LNCAP (cell line): ENCODE results near the gene RGMA.

Experiments
- TF ChIP-seq, protein P1 (sequence below): fragments of 450-650 bp; IDR thresholded peaks from 2 replicates; pipeline ENCODE4 v1.5.1; 2017; ENCODE audit warnings: mild to moderate bottlenecking

The RGMA gene

DNA sequence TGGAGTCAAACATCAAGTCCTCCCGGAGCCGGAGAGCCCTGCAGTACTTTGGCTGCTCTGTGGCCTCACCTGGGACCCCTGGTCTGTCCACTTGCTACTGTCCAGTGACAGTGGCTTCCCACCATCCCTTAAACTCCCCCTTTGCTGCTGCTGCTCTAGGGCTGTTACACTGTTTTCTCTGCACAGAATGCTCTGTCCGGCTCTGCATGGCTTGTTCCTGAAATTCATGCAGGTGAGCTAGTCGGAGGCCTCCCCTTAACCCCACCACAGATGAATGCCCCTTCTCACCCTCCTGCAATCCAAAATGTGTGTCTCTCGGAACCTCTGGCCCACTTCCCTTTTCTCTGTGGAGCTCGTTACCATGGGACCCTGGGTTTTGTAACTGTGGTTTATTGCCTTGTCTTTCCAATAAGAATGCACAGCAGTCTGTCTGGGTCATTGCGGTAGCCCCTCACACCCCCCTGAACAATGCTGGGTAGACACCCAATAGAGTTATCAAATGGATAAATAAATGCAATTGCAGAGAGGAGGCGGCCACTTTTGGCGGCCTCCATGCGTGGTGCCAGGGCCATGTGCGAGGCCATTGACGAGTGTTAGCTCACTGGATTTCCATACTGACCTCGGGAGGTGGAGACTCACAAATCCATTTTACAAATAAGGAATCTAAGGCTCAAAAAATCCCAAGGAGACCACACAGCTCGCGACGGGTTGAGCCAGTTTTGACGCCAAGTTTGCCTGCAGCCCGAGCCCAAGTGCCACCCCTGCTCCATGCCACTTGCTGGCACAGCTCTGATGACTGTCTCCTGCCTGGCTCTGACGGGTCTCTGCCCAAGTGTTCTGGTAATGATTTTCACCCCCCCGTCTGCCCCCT, 48.5 kb downstream of the RGMA start:
- TF ChIP-seq, protein P1, sequence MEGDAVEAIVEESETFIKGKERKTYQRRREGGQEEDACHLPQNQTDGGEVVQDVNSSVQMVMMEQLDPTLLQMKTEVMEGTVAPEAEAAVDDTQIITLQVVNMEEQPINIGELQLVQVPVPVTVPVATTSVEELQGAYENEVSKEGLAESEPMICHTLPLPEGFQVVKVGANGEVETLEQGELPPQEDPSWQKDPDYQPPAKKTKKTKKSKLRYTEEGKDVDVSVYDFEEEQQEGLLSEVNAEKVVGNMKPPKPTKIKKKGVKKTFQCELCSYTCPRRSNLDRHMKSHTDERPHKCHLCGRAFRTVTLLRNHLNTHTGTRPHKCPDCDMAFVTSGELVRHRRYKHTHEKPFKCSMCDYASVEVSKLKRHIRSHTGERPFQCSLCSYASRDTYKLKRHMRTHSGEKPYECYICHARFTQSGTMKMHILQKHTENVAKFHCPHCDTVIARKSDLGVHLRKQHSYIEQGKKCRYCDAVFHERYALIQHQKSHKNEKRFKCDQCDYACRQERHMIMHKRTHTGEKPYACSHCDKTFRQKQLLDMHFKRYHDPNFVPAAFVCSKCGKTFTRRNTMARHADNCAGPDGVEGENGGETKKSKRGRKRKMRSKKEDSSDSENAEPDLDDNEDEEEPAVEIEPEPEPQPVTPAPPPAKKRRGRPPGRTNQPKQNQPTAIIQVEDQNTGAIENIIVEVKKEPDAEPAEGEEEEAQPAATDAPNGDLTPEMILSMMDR = no peak

DNA sequence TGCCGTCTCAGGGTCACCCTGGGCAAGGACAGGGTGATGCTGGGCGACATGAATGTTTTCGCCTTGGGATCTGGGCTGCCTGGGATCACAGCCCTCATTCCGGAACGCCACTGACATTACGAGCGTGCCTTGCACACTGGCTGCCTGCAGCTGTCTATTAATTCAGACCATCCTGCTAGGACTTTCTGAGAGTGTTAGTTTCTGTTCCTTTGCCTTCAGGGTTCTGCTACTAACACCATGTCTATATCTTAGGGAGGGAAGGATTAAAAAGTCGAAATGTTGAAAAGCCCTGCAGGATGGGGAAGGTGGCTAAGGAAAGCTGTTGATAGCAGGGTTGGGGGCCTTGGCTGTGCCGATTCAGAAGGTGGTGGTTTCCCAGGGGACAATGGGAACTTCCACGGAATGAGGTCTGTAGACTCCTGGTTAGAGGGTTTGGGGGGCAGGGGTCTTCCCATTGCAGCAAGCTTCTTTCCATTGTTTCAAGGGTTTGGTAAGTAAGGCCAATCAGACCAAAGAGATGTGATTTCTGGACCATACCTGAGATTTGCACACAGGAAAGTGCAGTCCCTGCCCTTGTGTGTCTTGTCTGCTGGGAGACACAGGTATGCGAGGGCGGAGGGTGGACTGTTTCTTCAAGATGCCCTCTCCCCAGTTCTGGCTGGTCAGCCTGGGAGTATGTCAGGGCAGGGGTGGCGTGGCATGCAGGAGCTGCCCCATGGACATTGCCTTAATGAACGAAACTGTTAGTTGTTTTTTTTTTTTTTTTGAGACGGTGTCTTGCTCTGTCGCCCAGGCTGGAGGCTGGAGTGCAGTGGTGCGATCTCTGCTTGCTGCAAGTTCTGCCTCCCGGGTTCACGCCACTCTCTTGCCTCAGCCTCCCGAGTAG, 50.9 kb downstream of the RGMA start:
- TF ChIP-seq, protein P1 = no peak

DNA sequence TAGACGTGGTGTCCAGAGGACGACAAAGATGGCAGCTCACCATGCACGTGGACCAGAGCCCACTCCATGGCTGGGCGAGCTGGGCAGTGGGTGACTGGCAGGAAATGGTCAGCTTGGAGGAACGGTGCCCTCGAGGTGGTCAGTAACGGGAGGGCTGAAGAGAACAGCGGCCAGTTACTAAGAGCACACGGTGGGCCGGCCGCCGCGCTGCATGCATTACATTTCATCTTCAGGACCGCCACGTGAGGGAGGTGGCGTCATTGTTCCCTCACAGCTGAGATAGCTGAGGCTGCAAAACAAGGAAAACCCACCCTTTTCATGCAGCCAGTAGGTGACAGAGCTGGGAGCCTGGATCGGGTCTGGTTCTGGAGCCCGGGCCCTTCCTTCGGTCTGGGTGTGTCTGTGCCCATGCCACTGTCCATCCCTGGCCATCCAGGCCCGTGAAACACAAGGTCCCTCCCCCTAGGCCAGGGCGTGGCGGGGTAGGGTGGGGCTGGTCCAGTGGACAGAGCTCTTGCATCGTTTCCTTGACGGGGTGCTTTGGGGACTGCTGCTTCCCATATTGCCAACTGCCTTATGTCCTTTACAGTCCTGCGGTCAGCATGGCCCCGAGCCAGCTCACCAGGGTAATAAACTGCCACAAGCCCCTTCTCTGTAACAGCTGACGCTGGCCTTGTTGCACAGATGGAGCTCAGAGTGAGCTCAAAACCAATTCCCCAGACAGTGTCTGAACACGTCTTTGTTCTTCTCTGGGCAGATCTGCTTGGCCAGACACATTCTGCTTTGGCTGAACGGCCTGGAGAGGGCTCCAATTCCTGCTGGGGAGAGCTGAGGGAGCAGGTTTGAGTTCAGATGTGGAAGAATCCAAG, 51.8 kb downstream of the RGMA start:
- TF ChIP-seq, protein P1 = no peak

GRCh38 chr15:93035953-93036810, 52.8 kb downstream of the RGMA start:
- TF ChIP-seq, protein P1 = peak; percentile 78

DNA sequence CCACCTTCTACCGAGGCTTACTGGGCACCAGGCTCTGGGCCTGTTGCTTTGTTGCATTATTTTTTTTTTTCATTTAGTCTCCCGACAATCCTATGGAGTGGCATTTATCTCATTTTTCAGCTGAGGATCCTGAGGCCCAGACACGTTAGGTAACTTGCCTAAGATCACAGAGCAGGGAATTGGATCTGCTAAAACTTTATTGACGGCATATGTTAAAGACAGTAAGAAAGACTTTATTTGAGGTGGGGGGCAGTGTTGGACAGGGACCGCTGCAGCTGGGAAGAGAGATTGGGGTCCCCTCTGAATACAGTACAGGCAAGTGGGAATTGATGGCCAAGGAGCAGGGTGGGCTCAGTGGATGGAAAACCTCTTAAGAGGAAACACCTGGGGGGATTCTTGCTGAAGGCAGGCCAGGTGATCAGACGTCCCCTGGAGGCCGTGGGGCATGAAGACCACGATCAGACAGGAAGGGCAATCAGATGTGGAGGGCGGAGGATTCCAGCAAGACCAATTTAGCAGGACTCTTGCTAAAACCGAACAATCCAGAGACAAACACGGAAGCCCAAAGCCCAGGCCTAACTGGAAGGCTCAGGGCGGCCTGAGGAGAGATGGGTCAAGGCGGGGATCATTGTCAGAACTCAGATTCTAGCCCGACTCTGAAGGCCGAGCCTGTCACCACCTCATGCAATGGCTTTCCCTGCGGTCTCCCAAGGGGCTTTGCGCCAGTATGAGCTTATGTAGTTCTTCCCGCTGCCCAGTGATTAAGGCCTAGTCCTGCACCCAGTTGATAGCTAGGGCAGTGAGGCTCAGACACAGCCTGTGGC, 53.7 kb downstream of the RGMA start:
- TF ChIP-seq, protein P1 = no peak

- TF ChIP-seq, protein P1 = no peak
These were observed 54.5 kb downstream of the RGMA start for GRCh38 chr15:93034512-93034911.
